SK-N-SH (cell line): ENCODE measurements around the gene UBFD1.

Experiments used
- CTCF ChIP-seq: fragments of 200-600 bp; sonication (generic); IDR thresholded peaks from 2 replicates; pipeline ENCODE4 v1.6.1; 2017; ENCODE audit warnings: antibody characterized with exemption, mild to moderate bottlenecking, moderate library complexity
- TF ChIP-seq, protein P1 (sequence below): fragments of 150-350 bp; IDR thresholded peaks from 2 replicates; pipeline ENCODE4 v1.6.1; 2017; ENCODE audit warnings: antibody characterized with exemption, low read length, low read depth, borderline replicate concordance

DNA sequence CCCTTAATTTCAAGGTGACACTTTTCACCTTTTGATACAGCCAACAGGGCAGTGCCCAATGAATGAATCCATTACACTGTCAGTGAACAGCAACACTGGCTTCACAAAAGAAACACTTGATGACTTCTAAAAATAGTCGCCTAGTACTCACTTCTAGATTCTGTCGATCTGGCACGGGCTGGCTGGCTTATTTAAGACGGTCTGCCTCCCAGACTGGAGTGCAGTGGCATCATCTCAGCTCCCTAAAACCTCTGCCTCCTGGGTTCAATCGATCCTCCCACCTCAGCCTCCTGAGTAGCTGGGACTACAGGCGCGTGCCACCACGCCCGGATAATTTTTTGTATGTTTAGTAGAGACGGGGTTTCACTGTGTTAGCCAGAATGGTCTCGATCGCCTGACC, 36.7 kb downstream of the UBFD1 start:
- TF ChIP-seq CTCF: no peak
- TF ChIP-seq, protein P1, sequence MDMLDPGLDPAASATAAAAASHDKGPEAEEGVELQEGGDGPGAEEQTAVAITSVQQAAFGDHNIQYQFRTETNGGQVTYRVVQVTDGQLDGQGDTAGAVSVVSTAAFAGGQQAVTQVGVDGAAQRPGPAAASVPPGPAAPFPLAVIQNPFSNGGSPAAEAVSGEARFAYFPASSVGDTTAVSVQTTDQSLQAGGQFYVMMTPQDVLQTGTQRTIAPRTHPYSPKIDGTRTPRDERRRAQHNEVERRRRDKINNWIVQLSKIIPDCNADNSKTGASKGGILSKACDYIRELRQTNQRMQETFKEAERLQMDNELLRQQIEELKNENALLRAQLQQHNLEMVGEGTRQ: no peak
